ENCODE measurements around the gene TMUB1. TPM values are rescaled to one million over a fixed set of nuclear protein-coding genes. Genes with fewer than 3 reads are reported as not detected.
A peak's percentile ranks its signal among the peaks of the same experiment; 100 is the strongest.

The TMUB1 gene
- total RNA-seq, 1 donor from 2014 or later: 40.8 TPM

DNA sequence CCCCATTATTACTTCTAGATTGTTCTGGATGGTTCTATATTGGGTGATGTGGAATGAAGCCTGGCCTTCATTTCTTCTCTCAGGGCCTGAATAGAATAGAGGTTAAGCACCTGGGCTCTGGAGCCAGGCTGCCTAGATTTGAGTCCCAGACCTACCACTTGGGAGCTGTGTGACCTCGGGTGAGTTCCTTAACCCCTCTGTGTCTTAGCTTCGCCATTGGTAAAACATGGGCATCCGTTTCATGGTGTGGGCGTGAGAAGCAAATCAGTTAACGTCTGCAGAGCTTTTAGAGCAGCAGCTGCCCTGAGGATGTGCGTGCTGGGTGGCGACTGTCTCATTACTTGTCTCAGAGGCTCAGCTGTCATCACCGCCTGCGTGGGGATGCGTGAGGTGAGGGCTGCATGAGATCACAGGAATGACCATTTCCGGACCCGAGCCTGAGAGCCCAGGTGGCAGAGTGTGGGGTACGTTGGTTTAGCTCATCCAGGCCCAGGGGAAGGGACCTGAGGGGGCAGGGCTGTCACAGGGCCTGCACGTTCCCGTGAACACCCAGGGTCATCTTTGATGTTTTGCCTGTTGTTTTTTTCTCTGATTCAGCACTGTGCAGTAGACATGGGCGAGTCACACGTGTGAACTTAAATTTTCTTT is 12.7 kb upstream of the TMUB1 start:
- TF ChIP-seq, protein P1, sequence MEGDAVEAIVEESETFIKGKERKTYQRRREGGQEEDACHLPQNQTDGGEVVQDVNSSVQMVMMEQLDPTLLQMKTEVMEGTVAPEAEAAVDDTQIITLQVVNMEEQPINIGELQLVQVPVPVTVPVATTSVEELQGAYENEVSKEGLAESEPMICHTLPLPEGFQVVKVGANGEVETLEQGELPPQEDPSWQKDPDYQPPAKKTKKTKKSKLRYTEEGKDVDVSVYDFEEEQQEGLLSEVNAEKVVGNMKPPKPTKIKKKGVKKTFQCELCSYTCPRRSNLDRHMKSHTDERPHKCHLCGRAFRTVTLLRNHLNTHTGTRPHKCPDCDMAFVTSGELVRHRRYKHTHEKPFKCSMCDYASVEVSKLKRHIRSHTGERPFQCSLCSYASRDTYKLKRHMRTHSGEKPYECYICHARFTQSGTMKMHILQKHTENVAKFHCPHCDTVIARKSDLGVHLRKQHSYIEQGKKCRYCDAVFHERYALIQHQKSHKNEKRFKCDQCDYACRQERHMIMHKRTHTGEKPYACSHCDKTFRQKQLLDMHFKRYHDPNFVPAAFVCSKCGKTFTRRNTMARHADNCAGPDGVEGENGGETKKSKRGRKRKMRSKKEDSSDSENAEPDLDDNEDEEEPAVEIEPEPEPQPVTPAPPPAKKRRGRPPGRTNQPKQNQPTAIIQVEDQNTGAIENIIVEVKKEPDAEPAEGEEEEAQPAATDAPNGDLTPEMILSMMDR (IDR thresholded peaks at IDR 0.05; ENCODE audit: unreplicated experiment): no peak
- Mint-ChIP-seq H3K9me3 (ENCODE audit: unreplicated experiment) (no peaks in the 10 kb centered on the region), H3K27ac (ENCODE audit: unreplicated experiment) (no peak overlapping the region), H3K4me3 (ENCODE audit: unreplicated experiment) (no peak overlapping the region), H3K4me1 (ENCODE audit: unreplicated experiment) (peaks cover 48% of the 10 kb centered on the region), H3K36me3 (ENCODE audit: low read depth, unreplicated experiment) (peaks cover 15% of the 10 kb centered on the region), H3K27me3 (ENCODE audit: unreplicated experiment) (peaks cover 11% of the 10 kb centered on the region)
- no peak for DNase-seq (ENCODE audit: low spot score)

DNA sequence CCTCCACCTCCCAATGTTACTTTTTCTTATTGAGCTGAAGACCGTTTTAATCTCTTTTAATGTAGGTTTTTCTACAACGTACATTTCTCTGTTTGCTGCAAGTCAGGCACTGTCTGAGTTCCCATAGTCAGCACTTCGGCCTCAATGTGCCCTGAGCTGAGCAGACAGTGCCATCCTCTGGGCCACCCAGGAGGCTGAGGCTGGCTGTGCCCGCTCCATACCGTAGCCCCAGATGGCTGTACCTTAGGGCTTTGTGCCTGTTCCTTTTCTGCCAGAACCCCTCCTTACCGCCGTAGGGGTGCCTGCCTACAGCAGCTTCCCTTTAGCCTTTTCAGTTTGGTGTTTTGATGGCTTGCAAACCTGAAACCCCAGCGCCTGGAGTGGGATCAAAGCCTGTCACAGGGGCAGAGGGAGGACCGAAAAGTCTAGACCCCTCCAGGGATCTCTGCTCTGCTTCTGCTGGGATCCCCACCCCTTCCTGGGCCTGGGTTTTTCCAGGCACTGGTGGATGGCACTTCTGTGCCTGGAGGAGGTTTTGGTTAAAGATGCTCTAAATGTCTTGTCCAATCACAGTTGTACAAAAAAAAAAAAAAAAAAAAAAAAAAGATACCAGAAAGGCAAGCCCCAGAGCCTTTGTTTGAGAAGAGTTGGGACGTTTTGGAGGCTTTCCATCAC is 12.0 kb upstream of the TMUB1 start:
- H3K27ac Mint-ChIP-seq (ENCODE audit: unreplicated experiment): no peak overlapping the region
- peaks cover 15% of the 10 kb centered on the region for H3K27me3 Mint-ChIP-seq (ENCODE audit: unreplicated experiment)
- H3K9me3 Mint-ChIP-seq (ENCODE audit: unreplicated experiment): no peaks in the 10 kb centered on the region
- DNase-seq (ENCODE audit: low spot score): no peak
- peaks cover 15% of the 10 kb centered on the region for H3K36me3 Mint-ChIP-seq (ENCODE audit: low read depth, unreplicated experiment)
- H3K4me3 Mint-ChIP-seq (ENCODE audit: unreplicated experiment): no peak overlapping the region
- peaks cover 51% of the 10 kb centered on the region for H3K4me1 Mint-ChIP-seq (ENCODE audit: unreplicated experiment)
- TF ChIP-seq, protein P1 (IDR thresholded peaks at IDR 0.05; ENCODE audit: unreplicated experiment): no peak

DNA sequence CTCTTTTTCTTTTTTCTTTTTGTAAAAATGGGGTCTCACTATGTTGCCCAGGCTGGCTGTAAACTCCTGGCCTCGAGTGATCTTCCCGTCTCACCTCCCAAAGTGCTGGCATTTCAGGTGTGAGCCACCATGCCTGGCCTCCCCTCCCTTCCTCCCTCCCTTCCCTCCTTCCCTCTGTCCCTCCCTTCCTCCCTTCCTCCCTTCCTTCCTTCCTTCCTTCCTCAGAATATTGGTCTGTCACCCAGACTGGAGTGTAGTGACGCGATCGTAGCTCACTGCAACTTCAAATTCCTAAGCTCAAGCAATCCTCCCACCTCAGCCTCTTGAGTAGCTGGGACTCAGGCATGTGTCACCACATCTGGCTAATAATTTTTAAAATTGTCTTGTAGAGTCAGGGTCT is 11.4 kb upstream of the TMUB1 start:
- no peaks in the 10 kb centered on the region for H3K9me3 Mint-ChIP-seq (ENCODE audit: unreplicated experiment)
- H3K4me1 Mint-ChIP-seq (ENCODE audit: unreplicated experiment): peaks cover 53% of the 10 kb centered on the region
- peak overlapping the region; percentile 51 for H3K4me3 Mint-ChIP-seq (ENCODE audit: unreplicated experiment)
- H3K27ac Mint-ChIP-seq (ENCODE audit: unreplicated experiment): no peak overlapping the region
- H3K27me3 Mint-ChIP-seq (ENCODE audit: unreplicated experiment): peaks cover 16% of the 10 kb centered on the region
- no peak for DNase-seq (ENCODE audit: low spot score)
- peaks cover 15% of the 10 kb centered on the region for H3K36me3 Mint-ChIP-seq (ENCODE audit: low read depth, unreplicated experiment)
- TF ChIP-seq, protein P1 (IDR thresholded peaks at IDR 0.05; ENCODE audit: unreplicated experiment): no peak

DNA sequence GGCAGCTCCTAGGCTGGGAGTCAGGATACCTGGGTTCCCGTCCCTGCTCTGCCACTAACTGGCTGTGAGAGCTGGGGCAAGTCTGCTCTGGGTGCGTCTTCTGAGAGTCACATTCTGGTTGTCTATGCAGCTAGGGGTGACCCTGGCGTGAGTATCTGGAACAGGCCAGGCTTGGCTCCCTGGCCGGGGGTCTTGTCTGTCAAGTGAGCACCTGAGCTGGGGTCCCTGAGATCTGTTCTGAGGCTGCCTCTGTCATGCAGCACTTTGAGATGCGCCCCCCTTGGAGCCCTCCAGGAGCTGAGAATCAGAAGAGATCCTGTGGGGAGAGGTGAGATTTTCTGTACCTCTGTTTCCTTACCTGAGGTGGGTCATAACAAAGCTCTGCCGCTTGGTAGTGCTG is 10.5 kb upstream of the TMUB1 start:
- Mint-ChIP-seq H3K36me3 (ENCODE audit: low read depth, unreplicated experiment) (peaks cover 18% of the 10 kb centered on the region), H3K27ac (ENCODE audit: unreplicated experiment) (no peak overlapping the region), H3K4me1 (ENCODE audit: unreplicated experiment) (peaks cover 57% of the 10 kb centered on the region), H3K9me3 (ENCODE audit: unreplicated experiment) (no peaks in the 10 kb centered on the region), H3K27me3 (ENCODE audit: unreplicated experiment) (peaks cover 25% of the 10 kb centered on the region), H3K4me3 (ENCODE audit: unreplicated experiment) (no peak overlapping the region)
- TF ChIP-seq, protein P1 (IDR thresholded peaks at IDR 0.05; ENCODE audit: unreplicated experiment): no peak
- no peak for DNase-seq (ENCODE audit: low spot score)

DNA sequence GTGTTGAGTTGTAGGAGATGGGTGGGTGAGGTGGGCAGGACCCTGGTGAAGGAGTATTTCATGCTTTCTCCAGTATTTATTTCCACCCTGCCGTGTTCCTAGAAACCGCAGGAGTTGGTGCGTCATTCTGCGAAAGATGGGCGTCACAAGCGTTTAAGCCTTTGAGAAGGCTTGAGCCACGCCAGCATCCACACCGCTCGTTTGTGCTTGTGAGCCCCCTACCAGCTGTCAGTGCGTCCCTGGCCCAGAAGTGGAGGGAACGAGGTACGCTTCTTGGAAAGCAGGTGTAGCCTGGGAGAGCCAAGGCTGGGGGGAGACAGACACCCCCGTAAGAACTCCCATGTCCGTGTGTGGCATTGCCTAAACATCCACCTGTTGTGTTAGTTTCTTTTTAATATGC is 8.7 kb upstream of the TMUB1 start:
- TF ChIP-seq, protein P1 (IDR thresholded peaks at IDR 0.05; ENCODE audit: unreplicated experiment): no peak
- no peaks in the 10 kb centered on the region for H3K9me3 Mint-ChIP-seq (ENCODE audit: unreplicated experiment)
- no peak for DNase-seq (ENCODE audit: low spot score)
- H3K27me3 Mint-ChIP-seq (ENCODE audit: unreplicated experiment): peaks cover 23% of the 10 kb centered on the region
- H3K4me1 Mint-ChIP-seq (ENCODE audit: unreplicated experiment): peaks cover 56% of the 10 kb centered on the region
- H3K27ac Mint-ChIP-seq (ENCODE audit: unreplicated experiment): no peak overlapping the region
- peaks cover 16% of the 10 kb centered on the region for H3K36me3 Mint-ChIP-seq (ENCODE audit: low read depth, unreplicated experiment)
- H3K4me3 Mint-ChIP-seq (ENCODE audit: unreplicated experiment): peak overlapping the region; percentile 83

All from endothelial cell (in vitro differentiated cells).